NT2/D1 (cell line): Measurements from ENCODE around the gene MAP1A.

ENCODE experiments used
- SUZ12 ChIP-seq: IDR thresholded peaks from 2 replicates; pipeline ENCODE4 v1.6.1; 2011; ENCODE audit not compliant: insufficient read length, insufficient read depth; ENCODE audit errors: extremely low read depth
- YY1 ChIP-seq: IDR thresholded peaks from 2 replicates; pipeline ENCODE4 v1.6.1; 2011; ENCODE audit not compliant: insufficient read length, insufficient read depth

DNA sequence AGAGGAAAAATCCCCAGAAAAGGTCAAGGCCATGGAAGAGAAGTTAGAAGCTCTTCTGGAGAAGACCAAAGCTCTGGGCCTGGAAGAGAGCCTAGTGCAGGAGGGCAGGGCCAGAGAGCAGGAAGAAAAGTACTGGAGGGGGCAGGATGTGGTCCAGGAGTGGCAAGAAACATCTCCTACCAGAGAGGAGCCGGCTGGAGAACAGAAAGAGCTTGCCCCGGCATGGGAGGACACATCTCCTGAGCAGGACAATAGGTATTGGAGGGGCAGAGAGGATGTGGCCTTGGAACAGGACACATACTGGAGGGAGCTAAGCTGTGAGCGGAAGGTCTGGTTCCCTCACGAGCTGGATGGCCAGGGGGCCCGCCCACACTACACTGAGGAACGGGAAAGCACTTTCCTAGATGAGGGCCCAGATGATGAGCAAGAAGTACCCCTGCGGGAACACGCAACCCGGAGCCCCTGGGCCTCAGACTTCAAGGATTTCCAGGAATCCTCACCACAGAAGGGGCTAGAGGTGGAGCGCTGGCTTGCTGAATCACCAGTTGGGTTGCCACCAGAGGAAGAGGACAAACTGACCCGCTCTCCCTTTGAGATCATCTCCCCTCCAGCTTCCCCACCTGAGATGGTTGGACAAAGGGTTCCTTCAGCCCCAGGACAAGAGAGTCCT, 9.0 kb downstream of the MAP1A start:
- TF ChIP-seq YY1 (no peak), SUZ12 (no peak)
